Erythroblast (primary cell): ENCODE data around the gene SLC39A11.

ENCODE experiments used
- GATA1 ChIP-seq: IDR thresholded peaks from 2 replicates; pipeline ENCODE4 v1.6.1; 2011; ENCODE audit warnings: low read depth, mild to moderate bottlenecking, control low read depth, low read length, moderate library complexity
- POLR2A ChIP-seq: IDR thresholded peaks from 2 replicates; pipeline ENCODE4 v1.6.1; 2011; ENCODE audit warnings: mild to moderate bottlenecking, low read length

- TF ChIP-seq POLR2A, result no peak
- no peak for TF ChIP-seq GATA1
Observed at GRCh38 chr17:72617557-72617956, 474.9 kb downstream of the SLC39A11 start.
